HG03571 (cell line): Measurements from ENCODE around the gene RGS10.
"Not testable (repeated sequence)": the region's sequence is repeated elsewhere in the genome, so short reads cannot be mapped to it uniquely, and the experiment has no call there.

ENCODE experiments used
- ATAC-seq: cut with Tn5 transposase; IDR thresholded peaks from one replicate; pipeline ENCODE4 v1.9.1; 2021; ENCODE audit not compliant: unreplicated experiment

The RGS10 gene

GRCh38 chr10:119542357-119542987 lies at the start of gene RGS10:
Gene RGS10 (minus strand): TSS chr10:119542719. CDS start chr10:119542638, 81 bp downstream.
- peak; percentile 66 for ATAC-seq

- no peak for ATAC-seq
Measured at GRCh38 chr10:119588071-119588470, 45.6 kb upstream of the RGS10 start.

- no peak for ATAC-seq
Measured at GRCh38 chr10:119578355-119578754, 35.8 kb upstream of the RGS10 start.

GRCh38 chr10:119575991-119576390 lies 33.5 kb upstream of the RGS10 start:
- no peak for ATAC-seq

- no peak for ATAC-seq
Measured at GRCh38 chr10:119575506-119575905, 33.0 kb upstream of the RGS10 start.

GRCh38 chr10:119567978-119568377 lies 25.5 kb upstream of the RGS10 start:
- no peak for ATAC-seq

GRCh38 chr10:119562097-119562496 lies 19.6 kb upstream of the RGS10 start:
- ATAC-seq: no peak

- not testable (repeated sequence) for ATAC-seq
Measured at GRCh38 chr10:119559511-119559910, 17.0 kb upstream of the RGS10 start.

GRCh38 chr10:119556081-119556480 lies 13.6 kb upstream of the RGS10 start:
- not testable (repeated sequence) for ATAC-seq

- no peak for ATAC-seq
Measured at GRCh38 chr10:119555178-119555784, 12.8 kb upstream of the RGS10 start.

GRCh38 chr10:119550827-119551226 lies 8.3 kb upstream of the RGS10 start:
- no peak for ATAC-seq

- ATAC-seq: no peak
Measured at GRCh38 chr10:119549247-119549999, 6.9 kb upstream of the RGS10 start.

GRCh38 chr10:119546009-119546408 lies 3.5 kb upstream of the RGS10 start:
- ATAC-seq: no peak

GRCh38 chr10:119545310-119545709 lies 2.8 kb upstream of the RGS10 start:
- ATAC-seq: no peak

- ATAC-seq: no peak
Measured at GRCh38 chr10:119543814-119544642, 1.5 kb upstream of the RGS10 start.

- ATAC-seq: peak; percentile 38
Measured at GRCh38 chr10:119542988-119543813, 682 bp upstream of the RGS10 start.

GRCh38 chr10:119541459-119542356 lies 811 bp downstream of the RGS10 start:
- ATAC-seq: no peak

GRCh38 chr10:119541046-119541445 lies 1.5 kb downstream of the RGS10 start:
- no peak for ATAC-seq

- no peak for ATAC-seq
Measured at GRCh38 chr10:119540038-119540437, 2.5 kb downstream of the RGS10 start.
